GM19099 (cell line): ENCODE data around the gene PRKAG3.

Source experiments
- POLR2A ChIP-seq: IDR thresholded peaks from 3 replicates; pipeline ENCODE4 v1.6.1; 2011; ENCODE audit warnings: low read depth; ENCODE audit not compliant: insufficient read length; ENCODE audit errors: extremely low read depth

PRKAG3 gene

DNA sequence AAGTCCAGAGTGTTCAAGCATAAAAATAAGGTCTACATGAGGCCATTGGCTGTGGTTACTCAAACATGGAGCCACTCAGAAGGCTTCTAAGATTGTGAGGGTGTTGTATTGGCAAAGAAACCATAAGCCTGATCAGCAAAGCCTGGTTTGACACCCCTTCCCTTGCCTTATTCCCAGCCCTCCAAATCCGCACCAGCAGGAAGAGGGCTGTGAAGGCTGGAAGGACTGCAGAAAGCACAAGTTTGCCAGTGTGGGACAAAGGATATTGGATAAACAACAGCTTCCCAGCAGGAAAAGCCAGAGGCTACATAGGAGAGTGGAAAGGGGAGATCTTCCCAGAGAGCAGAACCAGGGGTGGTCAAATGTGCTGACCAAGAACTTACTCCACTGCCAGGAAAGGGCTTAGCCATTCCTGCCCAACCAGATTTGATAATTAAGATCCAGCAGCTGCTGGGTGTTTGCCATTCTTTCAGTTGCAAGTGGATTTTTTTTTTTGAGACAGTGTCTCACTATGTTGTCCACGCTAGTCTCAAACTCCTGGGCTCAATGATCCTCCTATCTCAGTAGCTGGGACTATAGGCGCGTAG lies 1.5 kb upstream of the PRKAG3 start:
- TF ChIP-seq POLR2A = no peak

GRCh38 chr2:218832520-218832919 lies 917 bp upstream of the PRKAG3 start:
- no peak for TF ChIP-seq POLR2A

- no peak for TF ChIP-seq POLR2A
Measured at GRCh38 chr2:218832081-218832480, 478 bp upstream of the PRKAG3 start.

DNA sequence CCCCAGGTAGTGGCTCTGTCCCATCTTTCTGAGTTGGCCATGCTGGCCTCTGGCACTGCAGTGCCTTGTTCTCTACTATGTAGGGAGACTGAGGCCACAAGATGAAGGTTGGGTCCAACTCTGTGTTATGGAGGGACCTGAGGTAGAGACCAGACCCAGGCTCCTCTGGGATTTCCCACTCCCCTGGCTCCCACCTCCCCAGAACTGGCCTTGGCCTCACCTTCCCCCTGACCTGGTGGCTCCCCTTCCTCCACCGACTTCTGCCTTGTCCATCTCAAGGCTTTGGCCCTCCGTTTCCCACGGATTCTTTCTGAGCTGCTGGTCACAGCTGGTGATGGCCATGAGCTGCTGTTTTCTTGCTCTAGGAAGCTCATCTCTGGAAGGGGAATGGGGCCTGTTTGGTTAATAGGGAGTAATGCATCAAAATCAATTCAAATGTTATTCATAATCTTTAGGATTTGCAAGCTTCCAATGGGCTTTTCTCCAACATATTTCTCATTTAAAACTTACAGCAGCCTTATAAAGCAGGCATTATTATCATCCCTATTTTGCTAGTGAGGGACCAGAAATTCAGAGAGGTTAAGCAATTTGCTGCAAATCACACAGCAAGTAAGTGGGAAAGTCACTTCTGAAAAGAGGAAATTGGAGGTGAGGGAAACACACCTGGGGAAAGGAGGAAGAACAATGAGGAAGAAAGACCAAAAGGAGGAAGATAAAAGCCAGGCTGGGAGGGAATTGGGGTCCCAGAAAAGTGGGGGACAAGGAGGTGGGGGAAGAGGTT lies 887 bp downstream of the PRKAG3 start:
- no peak for TF ChIP-seq POLR2A

GRCh38 chr2:218829868-218830451 lies 1.6 kb downstream of the PRKAG3 start:
- TF ChIP-seq POLR2A = no peak

DNA sequence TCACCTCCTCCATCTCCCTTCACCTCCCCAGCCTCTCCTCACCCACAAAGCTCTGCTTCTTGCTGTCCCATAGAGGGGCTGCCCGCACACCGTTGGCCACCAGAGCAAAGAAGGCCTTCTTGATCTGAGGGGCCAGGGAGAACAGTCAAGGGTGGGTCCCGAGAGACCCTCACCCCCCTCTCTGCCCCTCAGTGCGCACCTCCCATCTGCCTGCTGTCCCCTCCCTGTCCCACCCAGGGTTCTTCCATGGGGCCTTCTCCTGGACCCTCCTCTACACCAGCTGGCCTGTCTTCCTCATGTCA lies 3.2 kb downstream of the PRKAG3 start:
- TF ChIP-seq POLR2A = no peak

DNA sequence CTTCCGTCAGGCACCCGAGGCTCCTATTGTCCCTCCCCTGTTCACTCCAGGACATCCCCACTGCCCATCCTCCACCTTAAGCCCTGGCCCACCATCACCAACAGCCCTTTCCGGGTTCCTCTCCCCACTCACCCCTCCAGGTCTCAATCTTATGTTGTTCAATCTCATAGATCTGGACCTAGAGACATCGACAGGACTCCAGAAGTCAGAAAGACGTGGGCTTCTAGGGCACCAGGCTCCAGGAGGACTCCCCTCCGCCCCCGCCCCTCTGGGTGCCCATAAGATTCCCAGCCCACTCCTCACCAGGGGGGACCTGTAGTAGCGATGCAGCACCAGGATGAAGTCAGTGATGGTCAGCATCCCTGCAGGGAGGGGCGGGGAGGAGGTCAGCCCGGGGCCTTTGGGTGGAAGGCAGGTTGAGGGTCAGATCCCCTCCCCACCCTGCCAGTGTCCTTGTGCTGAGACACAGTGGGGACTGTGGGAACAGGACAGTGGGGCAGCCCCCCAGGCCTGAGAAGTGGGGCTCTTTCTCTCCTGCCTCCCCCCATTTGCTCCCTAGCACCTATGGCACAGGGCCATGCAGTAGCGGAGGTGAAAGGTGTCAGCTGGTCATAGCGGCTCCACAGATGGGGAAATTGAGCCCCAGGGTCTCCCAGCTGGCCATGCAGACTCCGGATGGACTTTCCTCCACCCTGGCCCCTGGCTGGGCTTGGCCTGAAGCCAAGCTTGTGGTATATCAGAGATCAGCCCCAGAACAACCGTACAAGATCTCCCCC lies 3.7 kb downstream of the PRKAG3 start:
- TF ChIP-seq POLR2A = no peak

DNA sequence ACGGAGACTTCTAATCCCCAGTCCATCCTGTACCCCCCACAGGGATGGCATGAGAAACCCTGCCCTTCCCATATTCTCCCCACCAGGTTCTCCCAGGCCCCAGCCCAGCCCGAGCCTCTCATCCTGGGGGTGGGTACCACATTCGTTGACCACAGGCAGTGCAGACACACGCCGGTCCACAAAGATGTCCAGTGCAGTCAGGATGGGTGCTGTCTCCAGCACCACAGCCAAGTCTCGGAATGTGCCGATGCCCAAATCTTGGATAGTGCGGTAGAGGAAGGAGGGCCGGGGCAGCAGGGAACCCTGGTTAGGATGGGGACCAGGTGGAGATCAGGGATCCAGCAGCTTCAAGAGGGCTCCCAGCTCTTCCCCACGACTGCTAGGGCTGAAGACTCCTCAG lies 4.8 kb downstream of the PRKAG3 start:
- TF ChIP-seq POLR2A = no peak

- TF ChIP-seq POLR2A = no peak
Measured at GRCh38 chr2:218824004-218824403, 7.6 kb downstream of the PRKAG3 start.

DNA sequence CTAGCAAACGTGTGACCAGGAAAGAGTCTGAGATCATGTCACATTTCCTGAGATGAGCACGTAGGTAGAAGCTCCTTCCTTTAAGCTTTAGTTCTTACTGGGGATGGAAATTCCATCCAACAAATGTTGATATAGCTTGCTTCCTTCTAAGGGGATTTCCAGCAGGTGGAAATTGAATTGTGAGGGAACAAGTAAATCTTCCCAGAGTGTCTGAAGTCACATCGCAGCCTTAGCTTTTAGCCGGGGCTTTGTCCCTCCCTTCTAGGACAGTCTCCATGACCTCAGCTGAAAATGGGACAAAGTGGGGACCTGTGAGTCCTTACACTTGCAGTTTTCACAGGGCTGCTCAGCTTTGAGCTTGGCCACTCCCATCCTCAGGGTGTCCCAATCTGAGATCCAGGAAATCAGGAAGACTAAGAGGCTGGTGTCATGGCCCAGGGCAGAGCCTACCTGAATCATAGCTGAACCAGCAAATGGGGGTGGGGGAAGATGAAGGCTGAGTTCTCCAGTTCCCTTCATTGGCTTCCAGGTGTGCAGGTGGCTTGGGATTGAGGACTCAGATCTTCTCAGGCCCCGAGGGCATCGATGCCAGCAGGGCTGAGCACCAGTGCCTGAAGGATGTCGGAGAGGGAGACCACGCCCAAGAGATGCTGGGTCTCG lies 8.3 kb downstream of the PRKAG3 start:
- no peak for TF ChIP-seq POLR2A

DNA sequence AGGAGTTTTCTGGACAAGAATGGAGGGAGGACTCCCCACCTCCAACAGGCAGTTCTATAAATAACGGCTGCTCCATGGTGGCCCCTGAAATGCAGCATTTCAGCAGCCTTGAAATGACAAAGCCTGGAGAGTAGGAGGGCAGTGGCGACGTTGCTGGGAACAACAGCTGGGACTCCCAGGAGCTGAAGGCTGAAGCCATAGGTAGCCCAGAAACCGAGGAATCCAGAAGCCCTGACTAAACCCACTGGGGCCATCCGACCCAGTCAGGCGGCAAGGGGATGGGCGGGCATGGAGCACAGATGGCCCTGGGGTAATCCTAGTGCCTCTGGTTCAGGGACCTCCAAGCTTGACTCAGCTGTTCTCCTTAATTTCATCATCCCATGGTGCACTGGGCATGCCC lies 9.0 kb downstream of the PRKAG3 start:
- TF ChIP-seq POLR2A = no peak

DNA sequence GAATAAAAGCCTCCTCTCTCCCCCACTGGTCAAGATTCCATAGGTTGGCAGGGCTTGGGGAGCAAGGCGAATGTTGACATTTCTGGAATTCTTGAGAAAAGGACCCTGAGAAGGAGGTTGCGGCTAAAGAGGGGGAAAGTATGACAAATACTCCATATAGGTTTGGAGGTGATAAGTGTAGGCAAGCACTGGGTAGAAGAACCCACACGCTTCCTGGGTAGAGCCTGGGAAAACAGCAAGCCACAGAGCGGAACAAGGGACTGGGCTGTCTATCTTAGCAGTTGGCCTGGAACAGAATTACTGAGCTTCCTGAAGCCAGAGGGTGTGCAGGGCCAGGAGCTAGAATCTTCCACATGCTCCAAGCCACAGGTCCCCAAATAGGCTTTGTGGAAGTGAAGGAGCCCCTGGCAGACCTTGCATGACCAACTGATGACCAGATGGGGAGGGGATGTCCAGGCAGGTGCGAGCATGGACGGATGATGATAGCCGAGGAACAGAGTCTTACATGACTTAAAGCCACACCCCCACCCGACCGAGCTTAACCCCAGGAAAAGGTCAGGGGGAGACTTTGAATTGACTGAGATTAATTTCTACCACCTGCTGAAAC lies 9.9 kb downstream of the PRKAG3 start:
- no peak for TF ChIP-seq POLR2A

GRCh38 chr2:218820746-218821369 lies 10.7 kb downstream of the PRKAG3 start:
- TF ChIP-seq POLR2A = no peak

DNA sequence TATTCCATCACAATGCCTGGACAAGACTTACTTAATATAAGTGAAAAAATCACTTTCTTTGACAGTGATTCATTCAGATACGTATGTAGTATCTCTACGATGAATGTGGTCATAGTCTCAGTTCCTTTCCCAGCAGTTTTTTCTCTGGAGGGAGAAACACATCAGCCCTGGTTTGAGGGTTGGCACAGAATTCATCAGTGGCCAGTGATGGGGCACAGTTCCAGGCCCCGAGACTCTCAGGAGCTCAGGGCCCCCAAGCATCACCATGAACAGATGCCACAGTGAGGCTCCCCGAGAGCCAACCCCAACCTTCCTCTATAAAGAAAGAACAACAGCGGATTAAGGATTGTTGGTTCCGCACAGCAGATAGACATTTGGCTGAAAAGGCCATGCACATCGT lies 12.5 kb downstream of the PRKAG3 start:
- TF ChIP-seq POLR2A = no peak
